GM21367 (cell line): Measurements from ENCODE around the gene CCDC80.
A peak's percentile ranks its signal among the peaks of the same experiment; 100 is the strongest.
"Not testable (repeated sequence)": the region's sequence is repeated elsewhere in the genome, so short reads cannot be mapped to it uniquely, and the experiment has no call there.

Source experiments
- ATAC-seq: cut with Tn5 transposase; IDR thresholded peaks from one replicate; pipeline ENCODE4 v1.9.1; 2021; ENCODE audit not compliant: unreplicated experiment

Gene CCDC80

GRCh38 chr3:112597945-112598344 lies 43.0 kb downstream of the CCDC80 start:
- no peak for ATAC-seq

- ATAC-seq: no peak
These were observed 46.1 kb downstream of the CCDC80 start for GRCh38 chr3:112594856-112595255.

- ATAC-seq: no peak
These were observed 47.7 kb downstream of the CCDC80 start for GRCh38 chr3:112593258-112593657.

DNA sequence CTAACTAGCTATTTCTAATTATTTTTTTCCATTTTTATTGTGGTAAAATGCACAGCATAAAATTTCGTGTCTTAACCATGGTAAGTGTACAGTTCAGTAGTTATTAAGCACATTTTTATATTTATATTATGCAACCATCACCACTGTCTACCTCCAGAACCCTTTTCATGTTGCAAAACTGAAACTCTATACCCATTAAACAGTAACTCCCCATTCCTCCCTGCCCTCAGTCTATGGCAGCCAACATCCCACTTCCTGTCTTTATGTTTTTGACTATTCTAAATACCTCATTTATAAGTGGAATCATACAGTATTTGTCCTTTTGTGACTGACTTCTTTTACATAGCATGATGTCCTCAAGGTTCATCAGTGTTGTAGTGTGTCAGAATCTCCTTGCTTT lies 53.6 kb downstream of the CCDC80 start:
- no peak for ATAC-seq

DNA sequence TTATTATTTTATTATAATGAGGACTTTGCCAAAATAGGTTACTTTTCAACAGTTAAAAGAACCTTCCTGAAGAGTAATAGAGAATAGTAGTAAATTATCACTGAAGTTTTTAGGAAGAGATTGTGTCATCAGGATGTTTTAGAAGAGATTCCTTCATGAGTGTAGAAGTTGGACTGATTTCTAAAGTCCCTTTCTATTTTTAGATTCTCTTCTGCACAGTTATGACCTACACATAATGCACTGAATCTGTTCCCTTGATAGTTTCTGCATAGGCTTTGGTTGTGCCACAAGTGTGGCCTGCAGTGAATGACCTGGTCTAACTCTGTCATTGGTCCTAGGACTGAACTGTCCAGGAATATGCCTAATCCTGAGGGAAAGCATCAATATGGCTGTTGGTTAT lies 55.2 kb downstream of the CCDC80 start:
- ATAC-seq: no peak

GRCh38 chr3:112583105-112583504 lies 57.8 kb downstream of the CCDC80 start:
- ATAC-seq: no peak

GRCh38 chr3:112582244-112582874 lies 58.6 kb downstream of the CCDC80 start:
- ATAC-seq: no peak

- ATAC-seq: no peak
These were observed 61.2 kb downstream of the CCDC80 start for GRCh38 chr3:112579697-112580096.

DNA sequence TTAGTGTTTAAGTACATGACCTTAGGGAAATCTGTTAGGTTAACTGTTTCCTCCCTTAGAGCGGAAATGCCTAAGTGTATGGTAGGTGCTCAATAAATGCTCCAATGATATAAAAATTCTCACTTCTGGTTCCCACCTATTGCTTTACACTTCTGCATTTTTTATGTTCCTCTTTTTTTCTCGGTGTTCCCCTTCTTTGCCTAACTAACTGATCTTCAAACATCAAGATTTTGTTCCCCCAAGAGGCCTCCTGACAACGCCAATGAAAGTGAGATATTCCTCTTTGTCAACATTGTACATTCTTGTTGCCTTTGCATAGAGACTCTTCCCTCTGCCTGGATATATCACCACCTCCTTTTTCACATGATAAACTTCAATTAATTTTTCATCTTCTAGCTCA lies 61.7 kb downstream of the CCDC80 start:
- no peak for ATAC-seq

DNA sequence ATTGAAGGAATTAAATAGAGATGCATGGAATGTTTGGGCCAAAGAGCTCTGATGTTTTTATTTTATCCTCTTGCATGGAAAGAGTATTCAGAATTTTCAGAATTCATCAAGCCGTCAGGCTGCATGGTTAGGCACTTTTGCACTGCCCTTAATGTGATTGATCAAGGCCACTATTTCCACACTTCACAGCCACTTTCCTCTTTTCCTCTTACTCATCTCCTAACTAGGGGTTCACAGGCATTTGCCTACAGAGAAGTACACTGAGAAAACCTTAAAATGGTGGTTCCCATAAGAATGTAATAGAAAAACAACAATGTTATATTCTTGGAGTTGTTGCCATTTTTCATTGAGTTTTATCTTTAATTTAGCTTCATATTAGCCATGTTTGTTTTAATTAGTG lies 68.2 kb downstream of the CCDC80 start:
- no peak for ATAC-seq

- ATAC-seq: no peak
These were observed 71.7 kb downstream of the CCDC80 start for GRCh38 chr3:112569265-112569664.

DNA sequence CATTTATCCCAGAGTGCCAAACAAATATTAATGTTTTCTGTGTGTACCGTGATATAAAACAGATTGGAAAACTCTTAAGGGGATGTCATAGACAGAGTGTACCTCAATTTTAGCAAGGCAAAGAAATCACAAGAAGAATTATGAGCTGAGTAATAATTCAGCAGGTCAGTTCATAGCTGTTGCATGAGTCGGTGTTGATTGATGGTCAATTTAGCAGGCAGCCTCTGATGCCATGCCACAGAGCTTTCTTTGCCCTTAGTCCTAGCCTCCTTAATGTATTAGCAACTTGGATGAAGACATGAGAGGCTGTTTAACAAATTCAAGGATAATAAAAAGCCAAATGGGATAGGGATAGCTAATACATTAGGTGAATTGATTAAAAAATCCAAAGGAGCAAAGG lies 72.3 kb downstream of the CCDC80 start:
- no peak for ATAC-seq

DNA sequence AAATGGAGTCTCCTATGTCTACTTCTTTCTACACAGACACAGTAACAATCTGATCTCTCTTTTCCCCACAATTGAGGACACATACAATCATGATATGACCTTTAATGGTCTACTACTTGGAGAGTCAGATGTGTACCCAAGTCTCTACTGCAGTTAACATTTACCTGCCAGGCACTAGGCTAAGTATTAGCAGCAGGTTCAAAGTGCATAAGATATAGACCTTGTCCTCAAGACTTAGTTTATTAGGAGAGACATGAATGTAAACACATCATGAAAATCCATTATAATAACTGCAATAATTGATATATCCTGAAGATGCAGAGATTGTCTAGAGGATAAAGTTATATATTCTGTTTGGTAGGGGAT lies 76.0 kb downstream of the CCDC80 start:
- no peak for ATAC-seq

- ATAC-seq: not testable (repeated sequence)
These were observed 76.5 kb downstream of the CCDC80 start for GRCh38 chr3:112564247-112564939.

- ATAC-seq: peak; percentile 71
These were observed 79.0 kb downstream of the CCDC80 start, which contains the start of the genes ATG3 and SLC35A5 for GRCh38 chr3:112561734-112562529. TSS of gene ATG3 (minus strand) at chr3:112561962. CDS start at chr3:112561528, 434 bp downstream. TSS of gene SLC35A5 (plus strand) at chr3:112562045. CDS start at chr3:112563404, 1,359 bp downstream.

DNA sequence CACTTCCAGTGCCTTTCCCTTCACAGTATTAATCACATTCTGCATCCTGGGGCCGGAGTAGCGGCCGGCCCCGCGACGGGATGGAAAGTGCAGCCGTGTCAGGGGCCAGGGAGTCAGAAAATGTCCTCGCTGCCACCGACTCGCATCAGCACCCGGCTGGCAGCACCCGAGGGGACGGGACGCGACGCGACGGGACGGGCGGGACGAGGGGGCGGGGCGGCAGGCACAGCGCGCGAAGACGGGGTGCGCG lies 79.5 kb downstream of the CCDC80 start:
- ATAC-seq: peak; percentile 40

GRCh38 chr3:112560721-112561483 lies 80.0 kb downstream of the CCDC80 start:
- peak; percentile 20 for ATAC-seq

GRCh38 chr3:112560307-112560706 lies 80.6 kb downstream of the CCDC80 start:
- no peak for ATAC-seq

DNA sequence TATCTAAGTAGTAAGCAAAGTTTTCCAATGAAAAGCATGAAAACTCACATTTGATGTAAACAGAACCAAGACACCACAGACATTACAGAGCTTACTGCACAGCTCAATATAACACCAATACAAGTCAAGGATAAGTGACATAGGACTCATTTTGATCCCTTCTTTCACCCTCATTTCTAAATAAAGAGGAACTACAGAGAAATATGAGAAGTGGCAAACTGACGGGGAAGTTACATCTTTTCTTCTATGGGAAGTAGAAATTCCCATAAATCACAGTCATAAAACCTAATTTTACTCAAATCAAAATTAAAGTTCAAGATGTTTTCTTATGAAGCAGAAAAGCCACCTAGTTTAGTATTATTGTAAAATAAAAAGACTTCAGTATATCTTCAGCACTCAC lies 83.0 kb downstream of the CCDC80 start:
- ATAC-seq: no peak

GRCh38 chr3:112555535-112556170 lies 85.3 kb downstream of the CCDC80 start:
- ATAC-seq: no peak

- no peak for ATAC-seq
These were observed 90.1 kb downstream of the CCDC80 start for GRCh38 chr3:112550859-112551258.
